GM21515 (cell line): Measurements from ENCODE around the gene PARVB.

ENCODE experiments used
- ATAC-seq: cut with Tn5 transposase; IDR thresholded peaks from one replicate; pipeline ENCODE4 v1.9.1; 2021; ENCODE audit not compliant: unreplicated experiment

Gene PARVB

DNA sequence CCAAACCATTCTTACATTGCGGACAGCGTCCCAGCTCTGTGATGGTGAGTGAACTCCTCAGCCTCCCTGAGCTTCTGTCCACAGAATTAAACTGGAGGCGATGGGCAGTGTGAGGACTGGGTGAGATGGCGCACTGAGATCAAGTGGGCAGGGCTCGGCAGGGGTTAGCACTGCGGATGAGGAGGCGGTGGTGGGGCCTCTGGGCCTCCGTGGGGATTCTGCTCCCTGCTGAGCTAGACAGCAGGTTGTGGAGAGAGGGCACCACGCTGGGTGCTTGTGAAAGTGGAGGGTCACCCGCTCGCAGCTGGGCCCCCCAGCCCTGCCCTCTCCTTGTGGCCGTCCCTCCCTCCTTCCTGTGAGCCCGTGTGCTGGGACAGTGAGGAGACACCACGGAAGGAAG lies 131.0 kb downstream of the PARVB start:
- no peak for ATAC-seq

DNA sequence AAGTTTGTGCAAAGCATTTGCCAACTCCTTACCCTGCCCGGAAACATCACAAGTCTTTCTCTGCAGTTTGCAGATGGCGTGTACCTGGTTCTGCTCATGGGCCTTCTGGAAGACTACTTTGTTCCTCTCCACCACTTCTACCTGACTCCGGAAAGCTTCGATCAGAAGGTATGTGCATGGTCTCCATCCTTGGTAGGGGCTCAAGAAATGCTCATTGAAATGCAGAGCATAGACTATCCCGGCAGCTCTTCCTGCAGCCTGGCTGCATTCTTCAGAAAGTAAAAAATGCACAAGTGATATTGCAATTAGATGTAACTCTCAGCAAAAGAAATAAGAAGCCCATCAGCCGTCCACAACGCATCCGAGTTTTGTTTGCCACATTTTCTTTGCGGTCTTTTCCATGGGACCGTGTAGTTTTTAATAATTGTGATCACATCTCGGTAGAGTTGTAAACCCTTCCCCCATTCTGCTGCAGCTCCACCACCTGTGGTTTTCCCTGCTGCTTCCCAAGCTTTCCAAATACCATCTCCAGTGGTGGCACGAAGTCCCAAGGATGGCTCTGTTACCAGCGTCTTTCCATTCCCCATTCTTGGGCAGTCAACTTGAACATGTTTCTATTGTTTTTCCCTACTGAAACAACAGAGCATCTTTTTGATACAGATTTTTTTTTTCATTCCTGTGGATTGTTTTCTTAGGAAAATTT lies 134.0 kb downstream of the PARVB start:
- ATAC-seq = no peak

DNA sequence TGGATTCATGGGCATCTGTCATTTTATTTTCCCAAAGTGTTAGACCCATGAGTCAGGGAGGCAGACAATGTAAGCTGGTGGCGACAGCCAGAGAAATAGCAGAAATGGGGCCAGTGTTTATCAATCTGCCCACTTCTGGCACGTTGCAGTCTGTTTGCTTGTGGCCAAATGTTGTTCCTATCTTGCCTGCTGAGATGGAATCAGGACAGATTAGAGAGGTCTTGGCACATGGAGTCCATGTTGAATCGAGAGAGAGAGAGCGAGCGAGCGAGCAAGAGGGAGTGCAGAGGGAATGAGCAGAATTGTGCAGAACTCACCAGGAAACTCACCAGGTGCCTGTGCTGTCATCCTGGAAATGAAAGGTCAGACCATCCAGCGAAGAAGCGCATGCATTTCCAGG lies 134.7 kb downstream of the PARVB start:
- ATAC-seq = no peak

DNA sequence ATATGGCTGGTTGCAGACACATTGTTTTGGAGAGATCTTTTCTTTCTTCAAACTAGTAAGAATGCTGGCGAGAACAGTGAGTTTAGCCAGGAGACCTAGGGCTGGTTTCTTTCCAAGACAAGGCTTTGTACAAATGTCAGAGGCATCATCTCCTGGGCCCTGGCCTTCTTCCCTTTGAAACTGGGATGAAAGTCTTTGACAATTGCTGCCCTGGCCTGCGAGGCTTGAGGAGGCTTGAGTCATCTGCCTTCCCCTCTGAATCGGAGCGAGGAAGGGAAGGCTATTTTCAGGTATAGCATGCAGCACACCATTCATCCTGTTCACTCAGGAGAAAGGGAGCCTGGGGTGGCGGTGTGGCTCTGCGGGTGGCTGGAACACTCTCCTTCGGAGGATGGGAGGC lies 135.1 kb downstream of the PARVB start:
- no peak for ATAC-seq

DNA sequence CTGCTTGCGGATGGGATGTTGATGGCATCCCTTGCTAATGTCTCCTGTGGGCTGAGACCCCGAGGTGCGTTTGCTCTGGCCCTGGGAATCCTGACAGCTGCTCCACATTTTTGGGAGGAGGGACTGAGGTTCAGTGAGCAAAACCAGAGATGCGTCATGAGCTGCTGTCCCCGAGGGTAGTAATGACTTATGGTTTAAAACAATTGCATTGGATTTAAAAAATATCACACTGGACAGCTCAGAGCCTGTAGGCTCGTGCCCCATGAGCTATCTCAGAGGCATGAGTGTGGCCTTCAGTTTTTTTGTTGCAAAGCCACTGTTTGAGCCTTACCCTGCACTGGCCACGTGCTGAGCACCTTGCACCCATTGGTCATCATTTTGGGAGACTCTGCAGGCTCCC lies 135.7 kb downstream of the PARVB start:
- no peak for ATAC-seq

DNA sequence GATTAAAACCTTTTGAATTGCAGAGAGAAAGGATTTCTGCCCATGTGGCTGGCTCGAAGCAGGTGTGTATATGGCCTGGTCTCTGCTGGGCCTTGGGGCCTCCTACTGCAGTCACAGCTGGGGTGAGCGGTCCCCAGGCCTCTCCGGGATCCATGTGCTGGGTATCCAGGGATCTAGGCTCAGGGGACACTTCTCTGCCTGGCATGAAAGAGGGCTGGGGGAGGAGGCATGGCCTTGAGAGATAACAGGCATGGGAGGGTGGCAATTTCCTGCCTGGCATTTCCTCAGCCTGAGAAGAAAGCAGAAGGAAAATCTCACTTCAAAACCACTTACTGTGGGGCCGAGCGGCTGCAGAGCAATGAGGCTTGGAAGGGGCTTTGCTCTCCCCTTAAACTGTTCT lies 136.3 kb downstream of the PARVB start:
- ATAC-seq = no peak

DNA sequence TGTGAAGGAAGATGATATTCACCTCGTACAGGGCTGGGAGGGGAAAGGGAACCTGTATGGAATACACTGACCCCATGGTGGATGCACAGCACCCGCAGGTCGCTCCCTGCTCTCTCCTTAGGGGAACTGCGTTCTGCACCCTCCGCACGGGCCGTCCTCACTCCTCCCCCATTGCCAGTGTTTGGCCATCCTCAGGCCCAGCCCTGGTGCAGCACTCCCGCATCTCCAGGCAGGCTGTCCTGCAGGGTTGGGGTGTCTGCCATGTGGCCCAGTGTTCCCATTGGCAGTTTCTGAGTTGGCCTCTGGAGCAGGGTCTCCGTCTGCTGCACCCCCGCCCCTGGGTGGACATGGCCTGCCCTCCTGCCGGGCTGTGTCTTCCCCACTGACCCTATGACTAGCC lies 137.6 kb downstream of the PARVB start:
- no peak for ATAC-seq

DNA sequence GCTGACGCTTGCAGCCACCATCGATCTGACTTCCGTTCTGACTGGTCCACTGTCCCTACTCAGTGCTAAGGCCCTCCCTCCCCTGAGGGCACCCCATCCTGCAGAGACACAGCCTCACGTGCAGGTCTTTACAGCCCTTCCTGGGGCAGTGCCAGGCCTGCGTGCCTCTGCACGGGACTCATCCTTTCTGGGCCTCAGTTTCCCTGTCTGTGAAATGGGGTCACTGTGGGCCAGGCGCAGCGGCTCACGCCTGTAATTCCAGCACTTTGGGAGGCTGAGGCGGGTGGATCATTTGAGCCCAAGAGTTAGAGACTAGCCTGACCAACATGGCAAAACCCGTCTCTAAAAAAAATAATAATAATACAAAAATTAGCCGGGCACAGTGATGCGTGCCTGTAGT lies 138.9 kb downstream of the PARVB start:
- ATAC-seq = no peak

DNA sequence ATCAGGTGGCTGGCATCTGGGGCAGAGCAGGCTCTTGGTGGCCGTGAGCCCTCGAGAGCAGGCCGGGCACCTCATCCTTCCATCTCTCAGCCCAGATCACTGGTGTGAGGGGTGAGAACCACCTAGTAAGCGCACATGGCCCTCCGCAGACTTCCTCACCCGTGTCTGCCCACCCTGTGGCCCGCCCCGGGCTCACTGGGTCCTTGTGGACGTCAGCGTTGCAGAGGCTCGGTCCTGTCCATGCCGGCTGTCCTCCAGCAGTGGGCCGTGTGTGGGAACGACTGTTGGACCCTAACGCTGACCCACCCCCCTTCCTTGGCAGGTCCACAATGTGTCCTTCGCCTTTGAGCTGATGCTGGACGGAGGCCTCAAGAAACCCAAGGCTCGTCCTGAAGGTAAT lies 139.4 kb downstream of the PARVB start:
- no peak for ATAC-seq

DNA sequence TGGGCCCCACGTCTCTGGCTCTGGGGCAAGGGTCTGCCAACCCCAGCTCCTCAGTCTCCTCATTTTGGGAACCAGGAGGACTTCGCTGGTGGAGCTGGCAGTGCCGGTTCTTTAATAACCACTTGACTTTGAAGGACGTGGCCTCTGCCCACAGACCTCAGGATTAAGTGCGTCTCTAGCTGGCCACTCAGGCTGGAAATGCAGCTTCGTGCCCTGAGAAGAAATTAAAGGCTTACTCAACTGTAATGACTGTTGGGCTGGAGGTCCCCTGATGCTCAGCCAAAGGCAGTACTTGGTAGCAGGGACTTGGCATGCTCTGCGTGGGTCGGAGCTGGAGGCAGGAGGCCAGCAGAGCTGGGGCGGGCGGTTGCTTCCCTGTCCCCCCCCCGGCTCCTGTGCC lies 139.9 kb downstream of the PARVB start:
- no peak for ATAC-seq

DNA sequence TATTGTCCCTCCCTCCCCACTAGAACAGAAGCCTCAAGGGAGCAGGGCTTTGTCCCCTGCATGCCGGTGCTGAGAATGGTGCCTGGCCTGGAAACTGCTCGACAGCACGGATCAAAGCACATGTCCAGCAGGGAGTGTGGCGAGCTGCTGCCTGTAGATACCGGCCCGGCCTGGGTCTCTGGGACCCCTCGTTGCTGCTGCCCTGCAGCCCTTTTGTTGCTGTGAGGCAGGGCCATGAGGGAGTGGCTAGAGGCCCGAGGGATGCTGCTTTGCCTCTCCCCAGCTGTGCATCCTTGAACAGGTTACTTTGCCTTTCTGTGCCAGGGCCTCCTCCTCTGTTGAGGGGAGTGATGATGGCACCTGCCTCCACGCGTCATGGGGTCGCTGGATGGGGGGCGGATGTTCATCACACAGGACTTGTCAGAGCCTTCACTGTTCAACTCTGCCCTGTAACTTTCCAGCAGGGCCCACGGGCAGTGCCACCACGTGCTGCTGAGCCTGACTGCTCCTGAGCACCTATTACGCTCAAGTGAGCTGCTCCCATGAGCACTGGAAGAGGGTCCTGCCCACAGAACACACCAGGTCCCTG lies 141.3 kb downstream of the PARVB start:
- no peak for ATAC-seq

DNA sequence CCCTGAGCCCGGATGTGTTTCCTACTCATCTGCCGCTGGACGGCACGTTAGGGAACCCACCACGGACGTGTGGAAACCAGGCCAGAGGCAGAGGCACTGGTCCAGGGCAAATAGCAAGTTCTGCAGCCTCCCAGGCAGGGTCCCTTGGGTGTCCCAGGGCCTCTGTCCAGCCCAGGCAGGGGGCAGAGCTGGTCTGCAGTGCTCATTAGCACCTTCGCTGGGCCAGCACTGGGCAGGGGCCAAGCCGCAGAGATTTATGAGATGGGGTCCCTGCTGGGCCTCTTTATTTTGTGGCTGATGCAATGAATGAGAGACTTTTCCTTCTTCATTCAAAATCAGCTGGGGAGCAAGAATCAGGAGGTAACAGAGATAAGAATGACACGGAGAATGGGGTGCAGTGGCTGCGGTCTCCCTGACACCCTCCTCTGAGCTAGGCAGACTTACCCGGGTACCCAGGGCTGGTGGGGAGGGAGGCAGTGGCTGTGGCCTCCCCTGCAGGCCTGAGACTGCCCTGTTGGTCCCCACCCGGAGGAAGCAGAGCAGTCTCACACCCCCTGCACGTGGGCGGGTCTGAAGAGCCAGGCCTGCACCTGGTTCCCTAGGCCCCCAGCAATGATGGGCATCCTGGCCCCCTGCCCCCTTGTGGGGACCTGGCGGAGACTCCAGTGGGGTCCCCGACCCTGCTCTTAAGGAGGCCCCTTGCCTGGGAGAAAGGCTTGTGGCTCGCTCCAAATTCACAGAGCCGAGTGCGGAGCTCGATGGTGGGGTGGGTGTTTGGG lies 142.6 kb downstream of the PARVB start:
- no peak for ATAC-seq

DNA sequence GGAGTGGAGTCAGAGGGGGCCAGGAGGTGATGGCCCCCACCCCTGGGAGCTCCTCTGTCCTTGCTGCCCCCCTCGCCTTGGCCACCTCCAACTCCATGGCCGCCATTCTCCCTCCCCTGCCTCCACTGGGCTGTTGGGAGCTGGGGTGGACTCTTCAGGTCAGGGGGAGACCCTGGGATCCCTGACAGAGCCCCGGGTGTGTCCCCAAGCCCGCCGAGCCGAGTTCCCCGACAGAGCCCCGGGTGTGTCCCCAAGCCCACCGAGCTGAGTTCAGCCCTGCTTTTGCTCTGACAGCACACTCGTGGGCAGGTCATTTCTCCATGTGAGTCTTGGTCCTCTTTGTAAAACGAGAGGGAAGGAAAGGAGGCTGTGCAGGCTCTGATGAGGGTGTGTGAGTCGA lies 143.4 kb downstream of the PARVB start:
- no peak for ATAC-seq

DNA sequence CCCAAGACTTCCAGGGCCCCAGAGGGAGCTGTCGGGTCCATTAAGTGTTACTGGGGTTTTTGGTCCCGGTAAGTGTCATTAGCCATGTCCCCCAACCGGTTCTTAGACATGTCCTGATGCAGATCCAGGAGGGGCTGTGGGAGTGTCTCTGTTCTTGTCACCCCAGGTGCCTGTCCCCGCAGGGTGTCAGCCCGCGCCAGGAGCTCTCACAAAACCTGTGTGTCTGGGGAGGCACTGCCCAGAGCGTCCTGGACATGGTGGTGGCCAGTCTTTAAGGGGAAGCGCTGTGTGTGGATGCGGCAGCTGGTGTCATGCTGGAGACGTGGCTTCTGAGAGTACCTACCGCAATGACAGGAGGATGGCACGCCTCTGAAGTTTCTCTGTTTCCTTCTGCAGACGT lies 144.1 kb downstream of the PARVB start:
- no peak for ATAC-seq

DNA sequence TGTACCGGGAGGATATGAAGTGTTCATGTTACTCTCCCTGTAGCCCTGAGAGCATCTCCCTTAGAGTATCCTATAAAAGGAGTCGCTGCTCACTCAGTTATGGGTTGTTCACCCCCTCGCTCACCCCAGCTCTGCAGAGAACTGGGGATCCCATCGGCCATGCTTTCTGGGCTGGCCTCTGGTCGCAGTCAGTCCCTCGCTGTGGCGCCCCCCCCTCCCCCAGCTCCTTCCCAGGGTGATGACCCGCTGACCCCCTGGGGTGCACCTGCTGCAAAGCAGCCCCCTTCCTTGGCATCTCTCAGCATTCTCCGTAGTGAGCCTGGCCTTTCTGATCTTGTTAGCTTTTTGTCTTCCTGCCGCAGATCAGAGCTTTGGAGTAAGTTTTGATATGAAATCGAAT lies 146.4 kb downstream of the PARVB start:
- ATAC-seq = no peak

DNA sequence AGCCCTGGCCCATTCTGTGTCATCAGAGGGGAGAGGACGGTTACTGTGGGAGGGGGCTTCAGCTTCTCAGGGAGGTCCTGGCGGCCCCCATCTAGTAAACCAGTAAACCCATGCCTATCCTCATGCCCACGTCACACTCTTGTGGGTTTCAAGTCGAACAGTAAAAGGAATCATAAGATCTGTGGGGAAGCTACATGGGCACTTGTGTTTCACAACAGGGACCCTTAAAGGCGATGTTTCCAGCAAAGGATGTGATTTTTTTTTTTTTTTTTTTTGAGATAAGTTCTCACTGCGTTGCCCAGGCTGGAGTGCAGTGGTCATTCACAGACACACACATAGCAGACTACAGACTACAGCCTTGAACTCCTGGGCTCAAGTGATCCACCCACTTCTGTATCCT lies 147.5 kb downstream of the PARVB start:
- ATAC-seq = no peak

DNA sequence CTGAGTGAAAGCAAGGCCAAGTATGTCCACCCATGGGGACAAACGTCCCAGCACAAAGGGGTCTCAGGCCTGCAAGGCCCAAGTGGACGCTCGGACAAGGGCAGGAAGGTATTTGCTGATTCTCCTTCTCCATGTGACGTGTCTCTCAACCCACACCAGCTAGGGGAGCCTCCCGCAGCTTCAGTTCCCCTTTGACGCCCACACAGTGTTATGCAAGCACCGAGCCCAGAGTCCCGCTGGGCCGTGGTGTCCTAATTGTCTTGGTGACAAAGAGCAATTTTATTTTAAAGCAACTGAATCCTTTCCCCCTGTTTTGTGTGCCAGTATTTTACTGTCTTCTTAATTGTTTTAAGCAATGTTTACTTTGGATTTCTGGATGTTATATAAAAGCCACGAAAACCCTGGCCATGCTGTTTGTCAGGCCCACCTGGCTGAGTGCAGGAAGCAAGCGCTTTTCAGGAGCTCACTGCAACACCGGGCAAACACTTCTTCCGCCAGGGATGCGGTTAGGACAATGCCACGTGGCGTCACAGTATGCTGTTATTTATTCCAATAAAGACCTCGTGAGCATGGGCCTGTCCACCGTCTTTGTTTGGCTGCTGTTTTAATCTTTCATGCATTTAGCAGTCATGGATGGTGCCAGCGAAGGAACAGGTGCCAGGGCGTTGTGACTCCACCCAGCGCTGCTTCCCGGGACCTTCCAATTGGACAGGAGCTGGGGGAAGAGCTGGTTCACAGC lies 148.4 kb downstream of the PARVB start:
- ATAC-seq = peak; percentile 67

DNA sequence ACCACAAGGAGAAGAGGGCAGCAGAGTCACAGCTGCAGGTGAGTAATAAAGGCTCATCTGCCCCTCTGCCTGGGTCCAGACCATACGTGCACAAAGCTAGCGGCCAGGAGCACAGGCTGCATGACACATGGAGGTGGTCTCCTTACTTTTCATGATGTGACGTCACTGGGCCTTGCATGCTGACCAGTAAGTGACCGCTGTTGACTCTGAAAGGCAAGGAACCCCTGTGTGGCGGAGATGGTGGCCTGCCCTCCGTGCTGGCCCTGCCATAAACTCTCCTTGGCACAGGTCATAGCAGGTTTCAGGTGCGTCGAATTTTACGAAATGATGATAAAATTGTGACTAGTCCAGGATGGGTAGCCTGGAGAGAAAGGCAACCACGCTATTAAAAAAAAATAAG lies 149.1 kb downstream of the PARVB start:
- no peak for ATAC-seq

DNA sequence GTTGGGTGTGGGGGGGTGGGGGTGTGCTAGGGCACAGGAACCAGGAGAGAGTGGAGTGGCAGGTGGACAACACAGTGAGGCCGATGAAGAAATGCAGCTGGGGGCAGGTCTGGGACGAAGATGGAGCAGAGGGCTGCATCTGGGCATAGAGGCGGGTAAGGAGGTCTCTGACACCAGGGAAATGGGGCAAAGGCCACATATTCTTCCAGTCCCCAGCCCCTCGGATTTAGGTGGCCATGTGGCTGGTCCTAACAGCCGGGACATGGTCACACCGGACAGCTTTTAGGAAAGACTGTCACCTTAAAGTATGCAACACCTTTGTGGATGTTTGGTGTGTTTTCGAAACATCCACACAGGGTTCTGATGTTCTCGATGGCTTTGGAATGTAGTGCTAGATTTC lies 151.6 kb downstream of the PARVB start:
- no peak for ATAC-seq

DNA sequence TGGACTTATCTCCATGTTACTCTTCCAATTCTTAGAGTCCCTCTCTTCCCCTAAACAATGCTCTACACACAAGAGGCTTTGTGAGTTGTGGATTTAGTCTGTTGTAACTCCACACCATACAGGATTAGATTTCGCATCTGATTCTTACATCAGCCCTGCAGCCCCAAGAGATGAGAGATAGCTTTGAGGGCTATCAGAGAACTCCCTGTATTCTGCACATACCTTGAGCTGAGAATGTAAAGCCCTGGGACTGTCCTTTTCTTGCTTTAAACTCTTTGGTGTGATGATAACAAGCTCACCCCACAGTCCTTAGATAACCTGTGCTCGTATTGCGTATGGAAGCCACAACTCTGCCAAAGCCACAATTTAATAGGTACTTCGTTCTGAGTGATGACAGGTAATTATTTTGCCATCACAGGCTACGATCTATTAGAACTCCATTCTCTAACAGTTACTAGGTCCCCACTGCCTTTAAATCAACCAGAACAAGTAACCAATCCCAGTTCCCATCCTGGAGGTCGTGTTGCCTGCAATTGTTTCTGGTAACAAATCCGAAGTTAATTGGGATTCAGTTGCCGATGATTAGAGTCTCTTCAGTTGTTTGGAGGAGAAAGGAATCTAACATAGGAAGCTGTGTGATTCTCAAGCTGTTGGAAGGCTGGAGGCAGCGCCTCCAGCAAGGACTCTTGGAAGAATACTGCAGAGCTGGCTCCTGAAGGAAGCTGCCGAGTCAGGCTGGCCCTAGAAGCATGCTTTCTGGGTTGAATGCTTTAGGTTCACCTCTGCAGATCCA lies 155.3 kb downstream of the PARVB start:
- ATAC-seq = no peak
